ENCODE results near the gene EWSR1. TPM values are rescaled to one million over a fixed set of nuclear protein-coding genes. Genes with fewer than 3 reads are reported as not detected.

The EWSR1 gene
- total RNA-seq, 1 donor: 176 TPM

- TF ChIP-seq CTCF (IDR thresholded peaks at IDR 0.05; ENCODE audit: insufficient read depth, low read length): no peak
- no peak overlapping the region for H3K4me3 ChIP-seq (ENCODE audit: low read depth, low read length)
- DNase-seq (ENCODE audit: low read depth): no peak
Measured at GRCh38 chr22:29339381-29340235, 71.5 kb downstream of the EWSR1 start.

- TF ChIP-seq CTCF (IDR thresholded peaks at IDR 0.05; ENCODE audit: insufficient read depth, low read length): no peak
Measured at GRCh38 chr22:29340566-29340965, 72.5 kb downstream of the EWSR1 start.

GRCh38 chr22:29341056-29341848 is 73.2 kb downstream of the EWSR1 start:
- no peak for TF ChIP-seq CTCF (IDR thresholded peaks at IDR 0.05; ENCODE audit: insufficient read depth, low read length)
- DNase-seq (ENCODE audit: low read depth): no peak
- H3K4me3 ChIP-seq (ENCODE audit: low read depth, low read length): no peak overlapping the region

More at GRCh38 chr22:29340566-29340965, 72.5 kb downstream of the EWSR1 start:
- no peak for DNase-seq (ENCODE audit: low read depth)
- no peak overlapping the region for H3K4me3 ChIP-seq (ENCODE audit: low read depth, low read length)

- H3K4me3 ChIP-seq (ENCODE audit: low read depth, low read length): no peak overlapping the region
- no peak for DNase-seq (ENCODE audit: low read depth)
Measured at GRCh38 chr22:29341849-29342127, 73.7 kb downstream of the EWSR1 start.

GRCh38 chr22:29342177-29342576 is 74.1 kb downstream of the EWSR1 start:
- no peak for DNase-seq (ENCODE audit: low read depth)
- no peak overlapping the region for H3K4me3 ChIP-seq (ENCODE audit: low read depth, low read length)
- TF ChIP-seq CTCF (IDR thresholded peaks at IDR 0.05; ENCODE audit: insufficient read depth, low read length): no peak

More at GRCh38 chr22:29341849-29342127, 73.7 kb downstream of the EWSR1 start:
- TF ChIP-seq CTCF (IDR thresholded peaks at IDR 0.05; ENCODE audit: insufficient read depth, low read length): no peak

- no peak overlapping the region for H3K4me3 ChIP-seq (ENCODE audit: low read depth, low read length)
- no peak for TF ChIP-seq CTCF (IDR thresholded peaks at IDR 0.05; ENCODE audit: insufficient read depth, low read length)
- no peak for DNase-seq (ENCODE audit: low read depth)
Measured at GRCh38 chr22:29342577-29343312, 74.7 kb downstream of the EWSR1 start.

Measured in fibroblast of the aortic adventitia (primary cell).